Left lung (tissue), 10 donors: Measurements from ENCODE around the gene ASNS. TPM values are rescaled to one million over a fixed set of nuclear protein-coding genes. Genes with fewer than 3 reads are reported as not detected.
A peak's percentile ranks its signal among the peaks of the same experiment; 100 is the strongest.

Source experiments
- ATAC-seq: fragments of 200-7000 bp; cut with Tn5 transposase; one replicate; pipeline ENCODE4 v1.9.1; 2020; ENCODE audit warnings: moderate library complexity
- DNase-seq, 4 donors: peaks; one replicate each; pipeline ENCODE4 v3.0.0-alpha.2; 2013 to 2020
- H3K27ac ChIP-seq, 2 donors: fragments of 200-600 bp; sonication (generic) in 1 of 2; one replicate each; pipeline versions ENCODE4 v1.5.0 to v1.8.0; 2020 to 2021
- H3K27me3 ChIP-seq, 2 donors: fragments of 200-600 bp; sonication (generic) in 1 of 2; one replicate each; pipeline versions ENCODE4 v1.5.0 to v1.8.0; 2020 to 2021
- H3K36me3 ChIP-seq, 2 donors: fragments of 200-600 bp; sonication (generic) in 1 of 2; one replicate each; pipeline versions ENCODE4 v1.5.0 to v1.8.0; 2020 to 2021
- H3K4me1 ChIP-seq, 2 donors: fragments of 200-600 bp; one replicate each; pipeline ENCODE4 v1.8.0; 2021
- H3K4me3 ChIP-seq, 2 donors: fragments of 200-600 bp; sonication (generic) in 1 of 2; one replicate each; pipeline versions ENCODE4 v1.5.0 to v1.8.0; 2020 to 2021; ENCODE audit warnings: mild to moderate bottlenecking in 1 of 2
- H3K9me3 ChIP-seq, 2 donors: fragments of 200-600 bp; sonication (generic) in 1 of 2; one replicate each; pipeline versions ENCODE4 v1.5.0 to v1.8.0; 2020 to 2021
- intact Hi-C, 2 donors: fragments of 100-400 bp; cut with DNase I; formaldehyde crosslinking; loops; one replicate each; pipeline versions ENCODE4 v1.11.2 to v1.14.2; 2022
- polyA plus RNA-seq, 6 donors: library from polyadenylated mRNA; unstranded; fragments of 120-200 nt; gene quantifications; one replicate each; pipeline ENCODE4 v1.2.1, GENCODE V29; 2013; ENCODE audit not compliant: insufficient read length in 6 of 6
- total RNA-seq, 2 donors: library from RNA; stranded (reverse); fragmentation: NEBNext Ultra II Directional; extraction: Animal tissue kit (Norgen Biotek cat#: 25700); gene quantifications; one replicate each; pipeline ENCODE4 v1.2.1, GENCODE V29; 2021
- TF ChIP-seq, protein P1 (sequence below), 2 donors: fragments of 200-600 bp; sonication (generic) in 1 of 2; IDR thresholded peaks; one replicate each; pipeline versions ENCODE4 v1.5.0 to v1.8.0; 2021; ENCODE audit warnings: antibody characterized with exemption in 2 of 2
- donor health status: DM: no; HTN: yes; CAD: no.
- donor health status: DM: no; HTN: no; CAD: no.

The ASNS gene
- total and polyA plus RNA-seq, 8 donors, result 22.3 to 52.5 (median 39.9) TPM

DNA sequence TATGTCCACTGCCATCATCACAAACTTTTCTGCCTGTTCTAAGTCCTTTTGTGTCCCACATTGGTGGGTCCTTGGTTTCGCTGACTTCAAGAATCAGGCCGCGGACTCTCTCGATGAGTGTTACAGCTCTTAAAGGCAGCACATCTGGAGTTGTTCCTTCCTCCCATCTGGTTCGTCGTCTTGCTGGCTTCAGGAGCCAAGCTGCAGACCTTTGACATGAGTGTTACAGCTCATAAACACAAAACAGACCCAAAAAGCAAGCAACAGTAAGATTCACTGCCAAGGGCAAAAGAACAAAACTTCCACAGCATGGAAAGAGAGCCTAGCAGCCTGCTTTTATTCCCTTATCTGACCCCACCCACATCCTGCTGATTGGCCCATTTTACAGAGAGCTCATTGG is 30.2 kb downstream of the ASNS start:
- H3K27me3 ChIP-seq, result no peaks in the 10 kb centered on the region
- H3K9me3 ChIP-seq, result no peaks in the 10 kb centered on the region
- intact Hi-C loops, result no loop called here
- H3K4me3 ChIP-seq, result no peak overlapping the region
- H3K36me3 ChIP-seq, result no peaks in the 10 kb centered on the region
- H3K27ac ChIP-seq, result no peak overlapping the region
- TF ChIP-seq, protein P1, sequence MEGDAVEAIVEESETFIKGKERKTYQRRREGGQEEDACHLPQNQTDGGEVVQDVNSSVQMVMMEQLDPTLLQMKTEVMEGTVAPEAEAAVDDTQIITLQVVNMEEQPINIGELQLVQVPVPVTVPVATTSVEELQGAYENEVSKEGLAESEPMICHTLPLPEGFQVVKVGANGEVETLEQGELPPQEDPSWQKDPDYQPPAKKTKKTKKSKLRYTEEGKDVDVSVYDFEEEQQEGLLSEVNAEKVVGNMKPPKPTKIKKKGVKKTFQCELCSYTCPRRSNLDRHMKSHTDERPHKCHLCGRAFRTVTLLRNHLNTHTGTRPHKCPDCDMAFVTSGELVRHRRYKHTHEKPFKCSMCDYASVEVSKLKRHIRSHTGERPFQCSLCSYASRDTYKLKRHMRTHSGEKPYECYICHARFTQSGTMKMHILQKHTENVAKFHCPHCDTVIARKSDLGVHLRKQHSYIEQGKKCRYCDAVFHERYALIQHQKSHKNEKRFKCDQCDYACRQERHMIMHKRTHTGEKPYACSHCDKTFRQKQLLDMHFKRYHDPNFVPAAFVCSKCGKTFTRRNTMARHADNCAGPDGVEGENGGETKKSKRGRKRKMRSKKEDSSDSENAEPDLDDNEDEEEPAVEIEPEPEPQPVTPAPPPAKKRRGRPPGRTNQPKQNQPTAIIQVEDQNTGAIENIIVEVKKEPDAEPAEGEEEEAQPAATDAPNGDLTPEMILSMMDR (IDR thresholded peaks at IDR 0.05), result no peak
- DNase-seq (peak in 1 of 4 donors; percentile 51), ATAC-seq (no peak)
- no peaks in the 10 kb centered on the region for H3K4me1 ChIP-seq

DNA sequence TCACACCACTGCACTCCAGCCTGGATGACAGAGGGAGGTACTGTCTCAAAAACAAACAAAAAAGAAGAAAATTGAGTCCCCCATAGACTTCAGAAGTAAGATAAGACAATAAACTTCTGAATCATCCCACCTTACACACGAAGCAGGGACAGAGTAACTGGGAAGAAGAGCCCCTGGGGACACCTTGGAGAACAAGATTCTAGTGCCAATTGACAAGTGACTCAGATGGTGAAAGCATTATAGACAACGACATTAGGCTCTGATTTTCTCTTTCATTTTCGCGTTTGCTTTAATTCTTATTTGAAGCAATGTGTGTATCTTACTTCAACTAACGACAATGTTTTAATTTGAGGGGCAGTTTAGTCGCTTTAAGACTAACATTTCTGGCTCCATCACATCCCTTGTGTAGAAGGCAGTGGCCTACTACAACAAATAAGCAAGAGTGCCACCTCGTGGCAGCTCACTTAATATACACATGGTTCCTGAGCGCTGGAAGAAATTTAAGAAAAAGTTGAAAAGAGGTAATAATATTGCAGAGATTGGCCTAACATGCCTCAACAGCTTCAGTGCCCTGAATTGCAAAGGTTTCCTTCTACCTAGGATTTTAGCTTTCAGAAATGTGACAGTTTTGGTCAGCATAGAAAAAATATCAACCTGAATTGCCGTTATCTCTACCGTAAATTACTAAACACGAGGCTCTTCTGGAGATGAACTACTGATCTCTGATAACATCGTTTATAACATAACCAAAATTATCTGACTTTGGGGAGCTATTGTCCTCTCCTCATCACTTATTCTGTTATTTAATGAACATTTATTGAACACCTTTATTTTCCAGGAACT is 36.7 kb downstream of the ASNS start:
- peak; percentile 89 for ATAC-seq
- no peak overlapping the region for H3K4me3 ChIP-seq
- no peak overlapping the region for H3K27ac ChIP-seq
- no peaks in the 10 kb centered on the region for H3K36me3 ChIP-seq
- no peaks in the 10 kb centered on the region for H3K4me1 ChIP-seq
- TF ChIP-seq, protein P1 (IDR thresholded peaks at IDR 0.05), result peak; percentile 55 to 58
- peak in 3 of 4 donors; percentile 36 to 71 (median 43) for DNase-seq
- H3K9me3 ChIP-seq, result no peaks in the 10 kb centered on the region
- no peaks in the 10 kb centered on the region for H3K27me3 ChIP-seq
- intact Hi-C loops, result no loop called here

DNA sequence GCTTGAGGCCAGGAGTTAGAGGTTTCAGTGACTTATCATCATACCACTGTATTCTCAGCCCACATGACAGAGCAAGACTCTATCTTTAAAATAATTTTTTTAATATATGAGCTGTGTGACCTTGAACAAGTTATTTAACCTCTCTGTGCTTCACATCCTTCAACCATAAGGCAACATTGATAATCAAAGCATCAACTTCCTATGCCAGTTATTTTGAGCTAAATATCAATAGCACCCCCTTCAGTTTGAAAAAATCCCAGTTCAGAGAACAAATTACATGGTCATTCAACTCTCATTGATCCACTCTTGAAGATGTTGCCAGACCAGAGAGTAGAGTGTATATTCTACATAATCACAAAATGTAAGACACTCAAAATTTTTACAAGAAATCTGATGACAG is 53.0 kb downstream of the ASNS start:
- intact Hi-C loops, result no loop called here
- no peak overlapping the region for H3K27ac ChIP-seq
- no peaks in the 10 kb centered on the region for H3K27me3 ChIP-seq
- H3K9me3 ChIP-seq, result no peaks in the 10 kb centered on the region
- DNase-seq (no peak), ATAC-seq (no peak)
- H3K4me3 ChIP-seq, result no peak overlapping the region
- H3K4me1 ChIP-seq, result no peaks in the 10 kb centered on the region
- H3K36me3 ChIP-seq, result no peaks in the 10 kb centered on the region
- TF ChIP-seq, protein P1 (IDR thresholded peaks at IDR 0.05), result no peak

DNA sequence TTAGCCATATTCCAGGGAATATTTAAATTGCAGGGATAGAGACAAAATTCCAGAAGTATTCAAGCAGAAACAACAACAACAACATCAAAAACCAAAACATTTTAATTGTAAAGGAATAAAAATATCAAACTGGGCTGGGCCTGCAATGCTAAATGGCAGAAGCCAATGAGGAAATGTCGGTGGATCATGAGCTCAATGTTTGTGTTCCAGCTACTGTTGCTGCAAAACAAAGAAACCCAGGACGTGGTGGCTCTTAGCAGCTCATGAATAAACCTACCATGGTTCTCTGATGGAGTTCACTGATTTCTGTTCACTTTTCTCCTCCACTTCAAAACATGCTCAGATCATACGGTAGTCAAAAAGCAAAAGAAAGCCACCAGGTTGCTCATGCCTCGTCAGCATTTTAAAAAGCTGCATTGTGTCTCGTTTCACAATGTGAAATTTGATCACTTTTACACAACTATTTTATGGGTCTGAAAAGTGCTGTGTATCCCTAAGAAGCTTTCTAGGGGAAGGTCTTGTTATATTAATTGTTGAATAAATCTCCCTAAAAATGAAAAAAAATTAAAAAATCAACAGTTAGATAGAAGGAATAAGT is 54.0 kb downstream of the ASNS start:
- intact Hi-C loops, result no loop called here

More for the DNA sequence above, 54.0 kb downstream of the ASNS start:
- Histone ChIP-seq H3K9me3 (no peaks in the 10 kb centered on the region), H3K4me3 (no peak overlapping the region), H3K27me3 (no peaks in the 10 kb centered on the region), H3K4me1 (no peaks in the 10 kb centered on the region), H3K27ac (no peak overlapping the region), H3K36me3 (no peaks in the 10 kb centered on the region)
- DNase-seq (no peak), ATAC-seq (no peak)
- TF ChIP-seq, protein P1 (IDR thresholded peaks at IDR 0.05), result no peak

Other genes starting within 250 kb of the ASNS start
- gene TAC1, start 140.3 kb downstream of the ASNS start, total RNA-seq, result not detected
- gene TAC1, start 140.3 kb downstream of the ASNS start, polyA plus RNA-seq, result not detected
- not detected for gene OCM2, start 117.8 kb upstream of the ASNS start, total RNA-seq
- not detected for gene OCM2, start 117.8 kb upstream of the ASNS start, polyA plus RNA-seq
- gene LMTK2, start 234.5 kb upstream of the ASNS start, total RNA-seq, result 10 to 100 TPM; 25.5 to 28.2 TPM
- gene LMTK2, start 234.5 kb upstream of the ASNS start, polyA plus RNA-seq, result 10 to 100 TPM; 13.4 to 17.9 (median 15.9) TPM